IPS-20b (cell line): Measurements from ENCODE around the gene DTX3.

Experiments used
- H3K27ac ChIP-seq: one replicate; pipeline ENCODE4 v1.5.1; 2013; ENCODE audit warnings: low read length
- H3K27me3 ChIP-seq: 2 replicates; pipeline ENCODE4 v1.6.1; 2013; ENCODE audit warnings: mild to moderate bottlenecking, low read length, inconsistent platforms; ENCODE audit not compliant: insufficient read depth
- H3K36me3 ChIP-seq: 2 replicates; pipeline ENCODE4 v1.6.1; 2013; ENCODE audit warnings: low read depth, mild to moderate bottlenecking, inconsistent platforms, low read length, moderate library complexity; ENCODE audit not compliant: insufficient read depth
- H3K4me1 ChIP-seq: 2 replicates; pipeline ENCODE4 v1.6.1; 2013; ENCODE audit warnings: mild to moderate bottlenecking, control low read depth, inconsistent platforms, low read length, moderate library complexity; ENCODE audit not compliant: insufficient read depth
- H3K4me3 ChIP-seq: 2 replicates; pipeline ENCODE4 v1.5.1; 2013; ENCODE audit warnings: mild to moderate bottlenecking, low read length, inconsistent platforms
- H3K9ac ChIP-seq: 2 replicates; pipeline ENCODE4 v1.6.1; 2013; ENCODE audit warnings: low read depth, mild to moderate bottlenecking, inconsistent platforms, low read length, moderate library complexity
- H3K9me3 ChIP-seq: 2 replicates; pipeline ENCODE4 v1.6.1; 2013; ENCODE audit warnings: mild to moderate bottlenecking, low read depth, low read length, inconsistent platforms; ENCODE audit not compliant: insufficient read depth

DTX3 gene

GRCh38 chr12:57610554-57611107 lies 6.0 kb downstream of the DTX3 start:
- no peaks in the 10 kb centered on the region for H3K9me3 ChIP-seq
- H3K9ac ChIP-seq: peak overlapping the region; percentile 65; the same call in 1 of the 2 replicates
- H3K36me3 ChIP-seq: peaks cover 13% of the 10 kb centered on the region; the same call in 1 of the 2 replicates
- H3K4me3 ChIP-seq: peak overlapping the region; percentile 78
- peaks cover 9% of the 10 kb centered on the region; the same call in 1 of the 2 replicates for H3K4me1 ChIP-seq
- no peak overlapping the region for H3K27ac ChIP-seq
- peaks cover 51% of the 10 kb centered on the region for H3K27me3 ChIP-seq

- Histone ChIP-seq H3K9me3 (no peaks in the 10 kb centered on the region), H3K27ac (no peak within 1 kb of the TSS), H3K4me3 (peak within 1 kb of the TSS; percentile 78), H3K27me3 (peaks cover 57% of the 10 kb centered on the region), H3K4me1 (peaks cover 8% of the 10 kb centered on the region; the same call in 1 of the 2 replicates), H3K9ac (peak within 1 kb of the TSS; percentile 65; the same call in 1 of the 2 replicates), H3K36me3 (peaks cover 13% of the 10 kb centered on the region; the same call in 1 of the 2 replicates)
Measured at GRCh38 chr12:57611108-57611826, 6.6 kb downstream of the DTX3 start, which contains the start of gene ARHGEF25. ARHGEF25 (plus strand) TSS chr12:57611435; CDS start chr12:57611895, 460 bp downstream.

GRCh38 chr12:57611827-57612710 lies 7.4 kb downstream of the DTX3 start:
- peak overlapping the region; percentile 65; the same call in 1 of the 2 replicates for H3K9ac ChIP-seq
- peaks cover 13% of the 10 kb centered on the region; the same call in 1 of the 2 replicates for H3K36me3 ChIP-seq
- peak overlapping the region; percentile 78 for H3K4me3 ChIP-seq
- peaks cover 65% of the 10 kb centered on the region for H3K27me3 ChIP-seq
- no peak overlapping the region for H3K27ac ChIP-seq
- no peaks in the 10 kb centered on the region for H3K9me3 ChIP-seq
- H3K4me1 ChIP-seq: peaks cover 8% of the 10 kb centered on the region; the same call in 1 of the 2 replicates

- Histone ChIP-seq H3K4me3 (peak overlapping the region; percentile 78; the same call in 1 of the 2 replicates), H3K4me1 (peaks cover 8% of the 10 kb centered on the region; the same call in 1 of the 2 replicates), H3K27ac (no peak overlapping the region), H3K27me3 (peaks cover 73% of the 10 kb centered on the region), H3K36me3 (peaks cover 7% of the 10 kb centered on the region; the same call in 1 of the 2 replicates), H3K9me3 (no peaks in the 10 kb centered on the region), H3K9ac (no peak overlapping the region)
Measured at GRCh38 chr12:57612711-57613426, 8.2 kb downstream of the DTX3 start.

DNA sequence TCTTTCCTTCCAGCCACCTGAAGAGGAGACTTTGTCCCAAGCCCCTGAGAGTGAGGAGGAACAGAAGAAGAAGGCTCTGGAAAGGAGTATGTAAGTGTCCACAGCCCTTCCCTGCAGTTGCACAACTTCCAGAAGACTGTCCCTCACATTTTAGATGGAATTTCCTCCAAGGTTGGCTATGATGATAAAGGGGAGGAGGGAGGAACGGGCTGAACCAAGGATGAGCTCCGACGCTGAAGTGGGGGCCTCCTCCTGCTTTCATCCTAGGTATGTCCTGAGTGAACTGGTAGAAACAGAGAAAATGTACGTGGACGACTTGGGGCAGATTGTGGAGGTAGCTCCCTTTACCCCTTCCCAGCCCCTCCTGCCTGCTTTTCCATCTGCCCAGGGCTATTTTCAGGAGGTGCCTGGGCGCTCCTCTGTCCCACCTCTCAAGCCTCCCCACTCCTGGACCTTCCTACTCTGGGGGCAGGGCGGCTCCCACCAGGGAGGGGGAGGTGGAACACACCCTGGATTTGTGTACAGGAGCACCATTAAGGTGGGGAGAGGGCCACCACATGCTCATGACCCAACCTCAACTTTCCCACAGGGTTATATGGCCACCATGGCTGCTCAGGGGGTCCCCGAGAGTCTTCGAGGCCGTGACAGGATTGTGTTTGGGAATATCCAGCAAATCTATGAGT lies 8.9 kb downstream of the DTX3 start:
- Histone ChIP-seq H3K27ac (no peak overlapping the region), H3K4me1 (peaks cover 8% of the 10 kb centered on the region; the same call in 1 of the 2 replicates), H3K36me3 (peaks cover 3% of the 10 kb centered on the region; the same call in 1 of the 2 replicates), H3K27me3 (peaks cover 80% of the 10 kb centered on the region), H3K4me3 (no peak overlapping the region; the same call in 1 of the 2 replicates), H3K9me3 (no peaks in the 10 kb centered on the region), H3K9ac (no peak overlapping the region)

DNA sequence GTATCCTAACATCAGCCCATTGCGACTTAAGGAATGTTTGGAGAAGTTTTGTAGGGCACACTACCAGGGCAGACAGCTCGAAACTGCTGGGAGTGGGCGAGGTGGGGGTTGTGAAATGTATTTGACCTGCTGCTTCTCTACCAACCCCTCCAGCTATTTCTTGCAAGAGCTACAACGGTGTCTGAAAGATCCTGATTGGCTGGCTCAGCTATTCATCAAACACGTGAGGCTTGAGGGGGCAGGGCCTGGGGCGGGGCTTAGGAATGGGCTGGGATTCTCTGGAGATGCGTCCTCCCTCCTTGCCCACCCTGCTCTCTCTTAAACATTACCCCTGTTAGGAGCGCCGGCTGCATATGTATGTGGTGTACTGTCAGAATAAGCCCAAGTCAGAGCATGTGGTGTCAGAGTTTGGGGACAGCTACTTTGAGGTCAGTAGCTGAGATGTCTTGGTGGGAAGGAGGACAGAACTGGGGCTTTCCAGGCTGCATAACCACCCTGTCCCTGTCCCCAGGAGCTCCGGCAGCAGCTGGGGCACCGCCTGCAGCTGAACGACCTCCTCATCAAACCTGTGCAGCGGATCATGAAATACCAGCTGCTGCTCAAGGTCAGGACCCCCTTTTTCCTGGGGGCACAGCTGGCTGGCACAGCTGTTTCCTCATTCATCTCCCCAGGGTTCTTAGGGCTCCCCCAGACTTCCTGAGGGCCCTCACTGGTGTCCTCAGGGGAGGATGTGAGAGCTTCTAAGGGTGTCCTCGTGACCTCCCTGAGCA lies 9.7 kb downstream of the DTX3 start:
- Histone ChIP-seq H3K27ac (no peak overlapping the region), H3K36me3 (no peaks in the 10 kb centered on the region), H3K9ac (no peak overlapping the region), H3K4me1 (peaks cover 3% of the 10 kb centered on the region; the same call in 1 of the 2 replicates), H3K4me3 (no peak overlapping the region; the same call in 1 of the 2 replicates), H3K9me3 (no peaks in the 10 kb centered on the region), H3K27me3 (peaks cover 88% of the 10 kb centered on the region)

DNA sequence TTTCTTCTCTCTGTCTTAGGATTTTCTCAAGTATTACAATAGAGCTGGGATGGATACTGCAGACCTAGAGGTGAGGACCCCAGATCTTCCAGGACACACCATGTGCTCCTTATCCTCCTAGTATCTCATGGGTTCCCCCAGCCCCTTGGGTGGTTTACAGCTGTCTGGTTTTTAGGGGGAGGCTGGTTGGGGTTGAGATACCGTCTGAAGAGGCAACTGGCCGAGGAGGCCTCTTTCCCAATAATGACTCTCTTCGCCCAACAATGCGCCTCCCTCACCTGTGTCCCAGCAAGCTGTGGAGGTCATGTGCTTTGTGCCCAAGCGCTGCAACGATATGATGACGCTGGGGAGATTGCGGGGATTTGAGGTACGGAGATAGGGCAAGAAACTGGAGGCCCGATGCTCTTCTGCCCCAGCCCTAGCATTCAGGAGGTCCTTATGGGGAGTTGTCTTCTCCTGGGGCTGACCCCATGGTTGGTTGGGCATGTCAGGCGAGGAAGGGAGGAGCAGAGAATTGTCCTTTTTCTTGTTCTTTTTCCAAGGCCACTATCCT lies 10.4 kb downstream of the DTX3 start:
- Histone ChIP-seq H3K9me3 (peaks cover 1% of the 10 kb centered on the region; the same call in 1 of the 2 replicates), H3K27me3 (peaks cover 92% of the 10 kb centered on the region)

GRCh38 chr12:57615637-57616036 lies 11.0 kb downstream of the DTX3 start:
- Histone ChIP-seq H3K4me1 (peaks cover 3% of the 10 kb centered on the region; the same call in 1 of the 2 replicates), H3K36me3 (no peaks in the 10 kb centered on the region), H3K9me3 (peaks cover 7% of the 10 kb centered on the region; the same call in 1 of the 2 replicates), H3K27ac (no peak overlapping the region), H3K27me3 (peaks cover 92% of the 10 kb centered on the region), H3K9ac (no peak overlapping the region), H3K4me3 (no peak overlapping the region)

More for the DNA sequence above, 10.4 kb downstream of the DTX3 start:
- Histone ChIP-seq H3K4me1 (peaks cover 3% of the 10 kb centered on the region; the same call in 1 of the 2 replicates), H3K4me3 (no peak overlapping the region), H3K27ac (no peak overlapping the region), H3K36me3 (no peaks in the 10 kb centered on the region), H3K9ac (no peak overlapping the region)

DNA sequence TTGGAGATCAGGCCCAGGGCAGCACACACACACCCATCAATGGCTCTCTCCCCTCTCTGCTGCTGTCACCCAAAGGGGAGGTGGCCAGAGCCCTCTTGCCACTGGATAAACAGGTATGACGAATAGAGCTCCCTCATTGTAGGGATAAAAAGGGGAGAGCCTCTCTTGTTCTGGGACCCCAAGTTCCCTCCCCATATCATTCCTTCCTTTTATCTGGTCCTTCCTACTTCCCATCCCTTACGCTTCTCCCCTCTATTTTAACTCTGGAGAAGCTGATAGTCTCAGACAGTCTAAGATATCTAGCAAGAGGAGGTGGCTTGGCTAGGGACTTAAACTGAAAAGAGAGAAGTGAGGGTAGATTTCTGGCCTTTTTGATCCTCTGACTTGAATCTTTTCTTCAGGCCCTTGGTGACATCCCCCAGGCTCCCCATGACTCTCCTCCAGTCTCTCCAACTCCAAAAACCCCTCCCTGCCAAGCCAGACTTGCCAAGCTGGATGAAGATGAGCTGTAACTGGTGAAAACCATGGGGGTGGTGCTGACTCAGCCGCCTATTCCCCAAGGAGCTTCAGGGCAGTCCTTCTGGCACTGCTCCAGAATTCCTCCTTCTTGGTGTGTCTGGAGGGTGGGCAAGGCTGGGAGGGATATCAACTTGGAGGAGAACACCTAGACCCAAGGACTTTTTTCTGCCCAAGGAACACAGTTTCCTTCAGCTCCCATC lies 11.9 kb downstream of the DTX3 start:
- H3K9me3 ChIP-seq: peaks cover 7% of the 10 kb centered on the region; the same call in 1 of the 2 replicates
- H3K27me3 ChIP-seq: peaks cover 95% of the 10 kb centered on the region

More for the DNA sequence above, 11.9 kb downstream of the DTX3 start:
- H3K36me3 ChIP-seq: no peaks in the 10 kb centered on the region
- H3K4me3 ChIP-seq: no peak overlapping the region
- H3K4me1 ChIP-seq: peaks cover 3% of the 10 kb centered on the region; the same call in 1 of the 2 replicates
- no peak overlapping the region for H3K9ac ChIP-seq
- no peak overlapping the region for H3K27ac ChIP-seq
